Osteoblast (primary cell): ENCODE data around the gene CDH26. TPM values are rescaled to one million over a fixed set of nuclear protein-coding genes. Genes with fewer than 3 reads are reported as not detected.

Source experiments
- DNase-seq: peaks from one replicate; pipeline ENCODE4 v3.0.0; 2011; ENCODE audit warnings: low spot score, mixed read lengths; ENCODE audit not compliant: insufficient read length; ENCODE audit errors: missing footprints
- H2AFZ ChIP-seq: 2 replicates; pipeline ENCODE4 v1.6.0; 2011; ENCODE audit warnings: mild to moderate bottlenecking, low read length
- H3K27ac ChIP-seq: 2 replicates; pipeline ENCODE4 v1.5.1; 2011; ENCODE audit warnings: mild to moderate bottlenecking, low read depth, low read length, moderate library complexity
- H3K27me3 ChIP-seq: 2 replicates; pipeline ENCODE4 v1.6.0; 2012; ENCODE audit warnings: mild to moderate bottlenecking, control low read depth, inconsistent platforms, low read length, moderate library complexity; ENCODE audit not compliant: insufficient read depth
- H3K36me3 ChIP-seq: 2 replicates; pipeline ENCODE4 v1.5.1; 2011; ENCODE audit warnings: mild to moderate bottlenecking, low read length, control low read depth, moderate library complexity; ENCODE audit not compliant: insufficient read depth
- H3K4me1 ChIP-seq: 2 replicates; pipeline ENCODE4 v1.5.1; 2011; ENCODE audit warnings: mild to moderate bottlenecking, low read length, control low read depth, moderate library complexity; ENCODE audit not compliant: insufficient read depth
- H3K4me2 ChIP-seq: 2 replicates; pipeline ENCODE4 v1.6.0; 2011; ENCODE audit warnings: mild to moderate bottlenecking, low read length; ENCODE audit not compliant: insufficient read depth
- H3K4me3 ChIP-seq: fragments of 200-600 bp; sonication (generic); 3 replicates; pipeline ENCODE4 v1.5.1; 2012; ENCODE audit warnings: mild to moderate bottlenecking, low read length, inconsistent platforms; ENCODE audit not compliant: insufficient read depth
- H3K79me2 ChIP-seq: 2 replicates; pipeline ENCODE4 v1.6.0; 2012; ENCODE audit warnings: mild to moderate bottlenecking, low read length, control low read depth, inconsistent platforms; ENCODE audit not compliant: insufficient read depth
- H3K9me3 ChIP-seq: 2 replicates; pipeline ENCODE4 v1.5.1; 2011; ENCODE audit warnings: low read depth, low read length, control low read depth
- H4K20me1 ChIP-seq: 2 replicates; pipeline ENCODE4 v1.6.0; 2012; ENCODE audit warnings: mild to moderate bottlenecking, low read length, control low read depth; ENCODE audit not compliant: insufficient read depth
- total RNA-seq: library from RNA; depleted of rRNA; stranded (reverse); fragments of >200 nt; gene quantifications from 2 replicates; pipeline ENCODE4 v1.2.3, GENCODE V29; 2012
- TF ChIP-seq, protein P1 (sequence below): IDR thresholded peaks from 2 replicates; pipeline ENCODE4 v1.5.1; 2011; ENCODE audit warnings: mild to moderate bottlenecking, low read depth, low read length, moderate library complexity; ENCODE audit errors: extremely low read depth

The CDH26 gene
- total RNA-seq, 1 donor: under 0.01 TPM

GRCh38 chr20:59971428-59971827, 13.2 kb downstream of the CDH26 start:
- no peaks in the 10 kb centered on the region for H3K27me3 ChIP-seq
- H3K9me3 ChIP-seq: no peaks in the 10 kb centered on the region
- H2AFZ ChIP-seq: no peak overlapping the region
- no peaks in the 10 kb centered on the region for H3K79me2 ChIP-seq
- H4K20me1 ChIP-seq: no peaks in the 10 kb centered on the region
- TF ChIP-seq, protein P1, sequence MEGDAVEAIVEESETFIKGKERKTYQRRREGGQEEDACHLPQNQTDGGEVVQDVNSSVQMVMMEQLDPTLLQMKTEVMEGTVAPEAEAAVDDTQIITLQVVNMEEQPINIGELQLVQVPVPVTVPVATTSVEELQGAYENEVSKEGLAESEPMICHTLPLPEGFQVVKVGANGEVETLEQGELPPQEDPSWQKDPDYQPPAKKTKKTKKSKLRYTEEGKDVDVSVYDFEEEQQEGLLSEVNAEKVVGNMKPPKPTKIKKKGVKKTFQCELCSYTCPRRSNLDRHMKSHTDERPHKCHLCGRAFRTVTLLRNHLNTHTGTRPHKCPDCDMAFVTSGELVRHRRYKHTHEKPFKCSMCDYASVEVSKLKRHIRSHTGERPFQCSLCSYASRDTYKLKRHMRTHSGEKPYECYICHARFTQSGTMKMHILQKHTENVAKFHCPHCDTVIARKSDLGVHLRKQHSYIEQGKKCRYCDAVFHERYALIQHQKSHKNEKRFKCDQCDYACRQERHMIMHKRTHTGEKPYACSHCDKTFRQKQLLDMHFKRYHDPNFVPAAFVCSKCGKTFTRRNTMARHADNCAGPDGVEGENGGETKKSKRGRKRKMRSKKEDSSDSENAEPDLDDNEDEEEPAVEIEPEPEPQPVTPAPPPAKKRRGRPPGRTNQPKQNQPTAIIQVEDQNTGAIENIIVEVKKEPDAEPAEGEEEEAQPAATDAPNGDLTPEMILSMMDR: no peak
- no peak overlapping the region for H3K27ac ChIP-seq
- no peak overlapping the region for H3K4me2 ChIP-seq
- no peaks in the 10 kb centered on the region for H3K36me3 ChIP-seq
- H3K4me3 ChIP-seq: no peak overlapping the region
- DNase-seq: no peak
- H3K4me1 ChIP-seq: no peaks in the 10 kb centered on the region

DNA sequence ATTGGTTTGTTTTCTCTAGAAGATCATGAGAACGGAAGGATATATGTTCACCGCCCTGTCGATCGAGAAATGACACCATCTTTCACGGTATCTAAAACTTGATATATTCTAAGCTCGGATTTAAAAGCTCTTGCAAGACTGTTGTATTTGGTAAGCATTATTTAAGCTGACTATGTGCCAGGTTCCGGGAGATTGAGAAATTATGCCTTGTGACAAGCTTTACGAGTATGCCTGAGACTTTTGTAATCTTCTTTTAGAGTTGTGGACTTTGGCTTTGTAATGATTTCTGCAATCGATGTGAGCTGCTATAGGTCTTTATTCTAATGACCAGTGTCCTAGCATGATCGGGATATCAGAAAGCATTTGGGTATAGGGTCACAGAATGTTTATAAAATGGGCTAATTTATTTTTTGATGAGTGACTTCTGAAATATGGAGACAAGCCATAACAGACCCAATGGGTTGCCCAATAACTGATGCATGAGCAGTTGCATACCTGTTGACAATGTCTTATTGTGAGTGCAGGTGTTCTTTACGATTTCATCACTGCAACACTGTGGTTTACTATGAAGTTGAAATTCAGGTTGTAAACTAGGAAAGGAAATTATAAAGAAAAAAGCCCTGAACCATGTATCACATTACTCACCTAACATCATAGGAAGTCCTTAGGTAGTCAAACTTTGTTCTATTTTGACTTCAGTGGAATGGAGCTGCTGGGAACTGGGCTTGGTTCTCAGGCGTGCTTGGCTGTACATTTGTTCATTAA, 14.0 kb downstream of the CDH26 start:
- no peaks in the 10 kb centered on the region for H3K4me1 ChIP-seq
- H3K9me3 ChIP-seq: no peaks in the 10 kb centered on the region
- no peaks in the 10 kb centered on the region for H3K79me2 ChIP-seq
- H3K36me3 ChIP-seq: no peaks in the 10 kb centered on the region
- TF ChIP-seq, protein P1: no peak
- no peaks in the 10 kb centered on the region for H3K27me3 ChIP-seq
- DNase-seq: no peak
- H3K4me3 ChIP-seq: no peak overlapping the region
- H3K4me2 ChIP-seq: no peak overlapping the region
- H3K27ac ChIP-seq: no peak overlapping the region
- H4K20me1 ChIP-seq: no peaks in the 10 kb centered on the region
- no peak overlapping the region for H2AFZ ChIP-seq

DNA sequence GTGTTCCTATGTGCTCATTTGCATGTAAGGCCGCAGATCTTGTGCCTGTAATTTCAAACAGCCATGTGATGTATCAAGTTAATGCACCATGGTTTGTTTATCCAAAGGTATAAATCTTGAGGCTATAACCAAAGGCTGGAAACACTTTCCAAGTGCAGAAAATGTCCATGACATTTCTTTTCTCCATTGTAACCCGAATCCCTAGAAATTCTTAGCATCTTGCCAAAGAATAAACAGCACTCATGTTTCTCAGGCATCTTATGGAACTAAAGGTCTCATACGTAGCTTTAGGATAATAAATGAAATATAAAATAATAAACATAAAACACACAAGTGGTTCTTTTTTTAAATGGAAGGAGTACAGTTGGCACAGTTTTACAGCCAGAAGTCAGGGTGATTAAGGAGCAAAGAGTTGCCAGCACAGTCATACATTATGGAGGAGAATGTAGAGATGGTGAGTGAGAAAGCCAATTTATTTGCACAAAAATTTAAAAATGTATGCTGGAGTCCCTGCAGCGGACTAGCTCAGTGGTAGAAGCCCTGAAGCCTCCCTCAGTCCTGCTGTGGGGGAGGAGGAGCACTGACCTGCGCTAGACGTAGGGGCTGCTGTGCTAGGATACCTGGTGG, 18.0 kb downstream of the CDH26 start:
- no peaks in the 10 kb centered on the region for H3K4me1 ChIP-seq
- H3K4me3 ChIP-seq: no peak overlapping the region
- H3K9me3 ChIP-seq: no peaks in the 10 kb centered on the region
- no peaks in the 10 kb centered on the region for H3K27me3 ChIP-seq
- DNase-seq: no peak
- H3K36me3 ChIP-seq: no peaks in the 10 kb centered on the region
- TF ChIP-seq, protein P1: no peak
- no peak overlapping the region for H3K4me2 ChIP-seq
- no peak overlapping the region for H3K27ac ChIP-seq
- no peak overlapping the region for H2AFZ ChIP-seq
- no peaks in the 10 kb centered on the region for H4K20me1 ChIP-seq
- no peaks in the 10 kb centered on the region for H3K79me2 ChIP-seq

DNA sequence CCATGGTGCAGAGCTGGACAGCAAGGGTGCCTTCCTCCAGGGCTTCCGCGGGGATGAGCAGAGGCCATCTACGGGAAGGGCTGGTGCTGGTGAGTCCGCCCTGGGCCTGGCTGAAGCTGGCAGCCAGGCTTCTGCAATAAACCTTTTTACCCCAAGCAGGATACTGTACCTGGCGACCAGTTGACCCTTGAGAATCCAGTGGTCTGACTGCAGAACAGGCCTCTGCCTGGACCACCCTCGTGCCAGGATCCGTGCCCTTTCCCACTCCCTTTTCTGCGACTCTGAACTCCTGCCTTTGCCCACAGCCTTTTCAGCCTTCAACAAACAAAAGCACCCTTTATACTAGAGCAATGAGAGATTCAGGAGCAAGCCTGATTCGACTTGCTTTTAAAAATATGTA, 18.9 kb downstream of the CDH26 start:
- TF ChIP-seq, protein P1: no peak
- Histone ChIP-seq H3K4me2 (no peak overlapping the region), H3K9me3 (no peaks in the 10 kb centered on the region), H3K4me3 (no peak overlapping the region), H4K20me1 (no peaks in the 10 kb centered on the region), H3K27ac (no peak overlapping the region), H3K79me2 (no peaks in the 10 kb centered on the region), H3K36me3 (no peaks in the 10 kb centered on the region), H3K27me3 (no peaks in the 10 kb centered on the region), H3K4me1 (no peaks in the 10 kb centered on the region), H2AFZ (no peak overlapping the region)
- no peak for DNase-seq
